ENCODE results near the gene CD99.

DNA sequence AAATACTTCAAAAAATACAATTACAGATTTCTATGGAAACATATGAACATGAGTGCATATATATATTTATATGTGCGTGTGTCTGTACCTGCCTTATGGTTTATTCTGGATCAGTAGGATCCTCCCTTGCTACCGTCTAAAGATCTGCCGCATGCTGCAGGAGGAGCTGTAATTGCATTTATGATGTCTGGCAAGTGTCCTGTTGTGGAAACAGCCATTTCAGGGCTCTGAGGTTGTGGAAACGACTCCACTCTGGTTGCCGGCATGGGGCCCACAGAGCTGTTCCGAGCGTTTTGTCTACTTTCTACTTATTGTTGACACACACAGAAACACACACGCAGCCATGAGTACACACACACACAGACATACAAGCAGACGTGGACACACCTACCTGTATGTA, 21.3 kb downstream of the CD99 start:
- TF ChIP-seq CTCF (IDR thresholded peaks at IDR 0.05): no peak
- TF ChIP-seq POLR2A (IDR thresholded peaks at IDR 0.05): no peak
- TF ChIP-seq POLR2AphosphoS5 (IDR thresholded peaks at IDR 0.05; ENCODE audit: insufficient read depth in 1 of 2, low read depth in 1 of 2): no peak

Measured in vagina (tissue), 2 donors.